WERI-Rb-1 (cell line): ENCODE measurements around the gene DCXR.
A peak's percentile ranks its signal among the peaks of the same experiment; 100 is the strongest.

ENCODE experiments used
- DNase-seq: peaks from one replicate; pipeline ENCODE4 v3.0.0-alpha.2; 2020
- H3K27ac ChIP-seq: fragments of 250-450 bp; sonication (Bioruptor Pico); 2 replicates; pipeline ENCODE4 v1.5.1; 2020; ENCODE audit warnings: mild to moderate bottlenecking, moderate library complexity
- H3K27me3 ChIP-seq: fragments of 250-450 bp; sonication (Bioruptor Pico); 2 replicates; pipeline ENCODE4 v1.5.1; 2021; ENCODE audit warnings: mild to moderate bottlenecking, low read depth, moderate library complexity; ENCODE audit not compliant: insufficient read depth, severe bottlenecking
- H3K36me3 ChIP-seq: fragments of 250-450 bp; sonication (Bioruptor Pico); 2 replicates; pipeline ENCODE4 v1.5.1; 2020; ENCODE audit warnings: mild to moderate bottlenecking, moderate library complexity
- H3K4me3 ChIP-seq: 2 replicates; pipeline ENCODE4 v1.5.1; 2011; ENCODE audit warnings: low read depth, mild to moderate bottlenecking, control low read depth, low read length
- H3K9me3 ChIP-seq: fragments of 250-450 bp; sonication (Bioruptor Pico); 2 replicates; pipeline ENCODE4 v1.5.1; 2021; ENCODE audit warnings: mild to moderate bottlenecking, moderate library complexity; ENCODE audit not compliant: severe bottlenecking
- TF ChIP-seq, protein P1 (sequence below): IDR thresholded peaks from 2 replicates; pipeline ENCODE4 v1.5.1; 2011; ENCODE audit warnings: low read depth, mild to moderate bottlenecking, control low read depth, inconsistent platforms, low read length

Gene DCXR

DNA sequence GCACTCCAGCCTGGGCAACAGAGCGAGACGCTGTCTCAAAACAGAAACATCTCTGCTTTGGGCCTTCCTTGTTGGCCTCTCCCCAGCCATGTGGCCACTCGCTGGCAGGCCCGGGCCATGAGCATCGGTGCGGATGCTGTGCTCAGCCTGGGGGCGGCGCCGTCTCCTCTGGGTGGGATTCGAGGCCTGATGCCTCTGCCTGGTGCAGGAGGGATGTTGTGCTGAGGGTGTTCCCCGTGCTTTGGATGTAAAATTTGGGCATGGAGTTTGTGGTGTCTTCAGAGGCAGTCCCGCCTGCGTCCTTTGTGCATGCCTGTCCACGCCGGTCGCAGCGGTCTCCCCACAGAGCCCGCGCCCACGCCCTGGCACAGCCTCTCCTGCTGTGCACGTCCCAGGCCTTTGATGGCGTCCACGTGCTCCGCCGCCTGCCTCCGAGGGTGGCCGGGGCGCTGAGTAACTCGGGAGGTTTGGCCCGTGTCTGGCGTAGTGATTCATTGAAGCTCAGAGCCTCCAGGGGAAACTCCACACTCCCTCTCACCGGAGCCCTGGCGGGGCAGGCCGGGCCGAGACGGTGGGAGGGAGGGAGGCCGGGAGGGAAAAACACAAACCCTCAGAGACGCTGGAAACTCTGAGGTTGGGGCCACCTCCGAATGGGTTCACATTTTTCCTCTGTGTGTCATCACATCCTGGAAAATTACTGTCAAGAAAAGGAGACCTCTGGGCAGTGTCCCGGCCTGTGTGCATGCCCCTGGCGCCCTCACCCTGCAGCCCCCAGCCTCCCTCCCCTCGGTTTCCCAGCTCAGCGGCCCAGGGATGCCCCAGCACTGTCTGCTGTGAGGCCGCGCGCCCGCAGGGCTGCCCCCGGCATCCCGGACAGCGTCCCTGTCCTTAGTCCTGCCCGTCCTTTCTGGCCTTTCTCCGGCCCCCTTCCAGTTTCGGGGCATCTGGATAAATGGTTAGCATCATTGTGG lies 33.8 kb downstream of the DCXR start:
- no peak for DNase-seq
- H3K36me3 ChIP-seq, result peaks cover 5% of the 10 kb centered on the region
- H3K9me3 ChIP-seq, result no peaks in the 10 kb centered on the region
- H3K4me3 ChIP-seq, result no peak overlapping the region
- H3K27me3 ChIP-seq, result no peaks in the 10 kb centered on the region
- TF ChIP-seq, protein P1, sequence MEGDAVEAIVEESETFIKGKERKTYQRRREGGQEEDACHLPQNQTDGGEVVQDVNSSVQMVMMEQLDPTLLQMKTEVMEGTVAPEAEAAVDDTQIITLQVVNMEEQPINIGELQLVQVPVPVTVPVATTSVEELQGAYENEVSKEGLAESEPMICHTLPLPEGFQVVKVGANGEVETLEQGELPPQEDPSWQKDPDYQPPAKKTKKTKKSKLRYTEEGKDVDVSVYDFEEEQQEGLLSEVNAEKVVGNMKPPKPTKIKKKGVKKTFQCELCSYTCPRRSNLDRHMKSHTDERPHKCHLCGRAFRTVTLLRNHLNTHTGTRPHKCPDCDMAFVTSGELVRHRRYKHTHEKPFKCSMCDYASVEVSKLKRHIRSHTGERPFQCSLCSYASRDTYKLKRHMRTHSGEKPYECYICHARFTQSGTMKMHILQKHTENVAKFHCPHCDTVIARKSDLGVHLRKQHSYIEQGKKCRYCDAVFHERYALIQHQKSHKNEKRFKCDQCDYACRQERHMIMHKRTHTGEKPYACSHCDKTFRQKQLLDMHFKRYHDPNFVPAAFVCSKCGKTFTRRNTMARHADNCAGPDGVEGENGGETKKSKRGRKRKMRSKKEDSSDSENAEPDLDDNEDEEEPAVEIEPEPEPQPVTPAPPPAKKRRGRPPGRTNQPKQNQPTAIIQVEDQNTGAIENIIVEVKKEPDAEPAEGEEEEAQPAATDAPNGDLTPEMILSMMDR, result no peak
- no peak overlapping the region for H3K27ac ChIP-seq

DNA sequence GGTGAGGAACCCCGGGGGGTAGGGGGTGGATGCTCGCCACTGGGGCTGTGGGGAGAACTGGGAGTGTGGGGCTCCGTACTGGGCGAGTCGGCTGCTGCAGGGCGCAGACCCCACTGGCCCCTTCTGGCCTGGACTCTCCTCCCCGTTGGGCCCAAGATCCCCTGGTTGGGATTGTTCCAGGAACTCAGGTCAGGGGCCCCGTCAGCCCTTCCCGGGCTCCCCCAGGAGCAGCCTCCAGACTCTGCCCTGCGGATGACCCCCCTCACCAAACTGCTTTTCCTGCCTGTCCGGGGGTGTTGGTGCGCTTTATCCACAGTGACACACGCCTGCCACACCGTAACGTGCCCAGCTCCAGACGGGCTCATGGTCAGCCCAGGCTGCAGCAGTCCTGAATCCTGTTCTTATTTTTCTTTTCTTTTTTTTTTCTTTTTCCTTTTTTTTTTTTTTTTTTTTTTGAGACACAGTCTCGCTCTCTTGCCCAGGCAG lies 35.9 kb downstream of the DCXR start:
- Histone ChIP-seq H3K4me3 (no peak overlapping the region), H3K36me3 (peaks cover 10% of the 10 kb centered on the region), H3K27ac (peak overlapping the region; percentile 60), H3K27me3 (no peaks in the 10 kb centered on the region), H3K9me3 (no peaks in the 10 kb centered on the region)
- DNase-seq, result no peak
- TF ChIP-seq, protein P1, result no peak

DNA sequence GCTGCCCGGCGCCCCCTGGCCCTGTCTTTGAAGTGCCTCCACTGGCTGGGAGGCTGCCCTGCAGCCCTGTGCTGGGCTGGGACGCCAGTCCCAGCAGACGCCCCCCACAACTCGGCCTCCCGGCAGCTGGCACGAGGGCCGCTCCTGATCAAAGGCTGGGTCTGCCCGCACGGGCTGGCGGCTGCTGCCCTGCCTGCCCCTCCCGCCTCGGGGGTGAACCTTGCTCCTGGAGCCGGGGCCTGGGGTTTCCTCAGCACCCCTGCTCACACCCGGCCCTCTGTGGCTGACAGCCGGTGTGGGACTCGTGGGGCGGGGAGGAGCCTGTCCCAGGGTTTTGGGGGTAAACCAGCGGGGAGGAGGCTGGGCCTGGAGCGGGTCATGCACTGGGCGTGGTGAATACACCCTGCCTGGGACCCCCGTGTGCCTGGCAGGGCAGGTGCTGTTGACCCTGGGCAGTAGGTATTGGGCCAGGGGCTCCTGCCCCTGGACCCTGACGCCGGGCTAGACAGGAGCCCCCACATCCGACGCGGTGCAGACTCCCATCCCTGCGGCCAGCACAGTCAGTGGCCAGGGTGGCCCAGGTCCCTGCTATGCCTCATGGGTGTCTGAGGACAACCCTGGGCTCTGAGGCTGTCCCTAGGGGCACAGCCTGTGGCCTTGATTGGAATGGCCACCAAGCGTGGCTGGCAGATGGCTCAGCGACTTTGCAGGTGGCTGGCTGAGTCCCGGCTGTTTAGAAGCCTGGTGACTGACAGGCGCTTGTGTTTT lies 36.5 kb downstream of the DCXR start:
- H3K27ac ChIP-seq, result peak overlapping the region; percentile 60
- peaks cover 14% of the 10 kb centered on the region for H3K36me3 ChIP-seq
- H3K27me3 ChIP-seq, result no peaks in the 10 kb centered on the region
- no peak overlapping the region for H3K4me3 ChIP-seq
- no peaks in the 10 kb centered on the region for H3K9me3 ChIP-seq
- DNase-seq, result peak; percentile 81
- TF ChIP-seq, protein P1, result 0 out of 2 replicates have a peak, but pooled peaks have one; percentile 6

DNA sequence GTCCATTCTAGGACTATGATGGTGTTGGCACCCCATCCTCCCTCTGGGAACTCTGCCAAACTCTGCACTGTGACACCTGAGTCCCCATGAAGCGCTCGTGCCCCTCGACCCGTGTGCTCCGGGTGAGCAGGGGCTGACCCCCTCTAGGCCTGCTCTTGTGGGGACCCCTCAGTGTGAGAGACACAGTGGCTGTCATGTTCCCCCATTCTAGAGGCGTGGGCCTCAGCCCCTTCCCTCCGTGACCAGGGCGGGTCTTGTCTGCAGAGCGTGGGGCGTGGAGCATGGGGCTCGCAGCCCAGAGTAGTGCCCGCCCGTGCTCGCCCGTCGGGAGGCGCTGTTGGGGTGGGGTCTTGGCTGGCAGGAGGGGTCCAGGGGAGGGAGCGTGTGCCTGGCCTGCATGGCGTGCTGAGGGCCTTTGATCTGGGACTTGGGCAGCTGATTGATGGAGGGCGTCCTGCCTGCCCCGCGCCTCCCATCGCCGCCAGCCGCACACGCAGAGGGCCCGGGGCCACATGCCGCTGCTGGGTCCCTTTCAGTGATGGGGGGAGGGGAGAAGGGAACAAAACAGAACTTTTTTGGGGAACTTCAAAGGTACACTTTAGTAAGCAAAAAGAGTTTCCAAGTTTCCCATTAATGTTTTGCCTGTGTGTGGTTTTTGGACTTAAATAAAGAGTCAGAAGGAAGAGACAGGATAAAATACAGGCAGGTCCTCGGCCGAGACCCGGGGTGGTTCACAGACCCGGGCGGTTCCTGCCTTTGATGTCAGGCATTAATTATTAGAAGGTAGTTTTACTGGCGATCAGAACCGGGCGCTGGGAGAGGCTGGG lies 37.3 kb downstream of the DCXR start:
- peaks cover 14% of the 10 kb centered on the region for H3K36me3 ChIP-seq
- no peaks in the 10 kb centered on the region for H3K9me3 ChIP-seq
- no peak overlapping the region for H3K4me3 ChIP-seq
- no peak for DNase-seq
- TF ChIP-seq, protein P1, result no peak
- peak overlapping the region; percentile 60 for H3K27ac ChIP-seq
- H3K27me3 ChIP-seq, result no peaks in the 10 kb centered on the region

DNA sequence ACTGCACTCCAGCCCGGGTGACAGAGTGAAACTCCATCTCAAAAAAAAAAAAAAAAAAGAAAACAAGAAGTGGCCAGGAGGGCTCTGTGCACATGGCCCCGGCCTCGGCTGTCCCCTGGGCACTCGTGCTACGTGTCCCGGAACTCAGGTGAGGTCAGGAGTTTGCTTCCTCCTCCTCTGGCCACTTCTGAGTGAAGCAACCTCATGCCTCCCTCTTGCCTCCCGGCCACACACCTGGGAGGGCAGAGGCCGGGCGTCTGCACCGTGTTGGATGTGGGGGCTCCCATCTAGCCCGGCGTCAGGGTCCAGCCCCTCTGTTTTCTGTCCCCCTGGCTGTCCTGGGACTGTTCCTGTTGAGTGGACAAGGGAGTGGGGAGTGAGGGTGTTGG lies 37.9 kb downstream of the DCXR start:
- H3K27me3 ChIP-seq, result no peaks in the 10 kb centered on the region
- H3K9me3 ChIP-seq, result no peaks in the 10 kb centered on the region
- no peak overlapping the region for H3K27ac ChIP-seq
- TF ChIP-seq, protein P1, result no peak
- DNase-seq, result no peak
- H3K4me3 ChIP-seq, result no peak overlapping the region
- H3K36me3 ChIP-seq, result peaks cover 18% of the 10 kb centered on the region
